Astrocyte of the spinal cord (primary cell): ENCODE results near the gene KRTAP4-11.
"Not testable (repeated sequence)": the region's sequence is repeated elsewhere in the genome, so short reads cannot be mapped to it uniquely, and the experiment has no call there.

Source experiments
- DNase-seq: peaks from one replicate; pipeline ENCODE4 v3.0.0; 2011; ENCODE audit warnings: low read depth, low spot score
- H3K4me3 ChIP-seq: 2 replicates; pipeline ENCODE4 v1.5.1; 2011; ENCODE audit warnings: low read depth, mild to moderate bottlenecking, low read length, moderate library complexity
- in situ Hi-C: cut with HindIII; loops from 2 replicates; pipeline ENCODE4 v1.10.0; 2017; ENCODE audit warnings: low sequenced_read_pairs
- TF ChIP-seq, protein P1 (sequence below): IDR thresholded peaks from 2 replicates; pipeline ENCODE4 v1.5.1; 2012; ENCODE audit warnings: low read depth, mild to moderate bottlenecking, low read length, inconsistent platforms

KRTAP4-11 gene

DNA sequence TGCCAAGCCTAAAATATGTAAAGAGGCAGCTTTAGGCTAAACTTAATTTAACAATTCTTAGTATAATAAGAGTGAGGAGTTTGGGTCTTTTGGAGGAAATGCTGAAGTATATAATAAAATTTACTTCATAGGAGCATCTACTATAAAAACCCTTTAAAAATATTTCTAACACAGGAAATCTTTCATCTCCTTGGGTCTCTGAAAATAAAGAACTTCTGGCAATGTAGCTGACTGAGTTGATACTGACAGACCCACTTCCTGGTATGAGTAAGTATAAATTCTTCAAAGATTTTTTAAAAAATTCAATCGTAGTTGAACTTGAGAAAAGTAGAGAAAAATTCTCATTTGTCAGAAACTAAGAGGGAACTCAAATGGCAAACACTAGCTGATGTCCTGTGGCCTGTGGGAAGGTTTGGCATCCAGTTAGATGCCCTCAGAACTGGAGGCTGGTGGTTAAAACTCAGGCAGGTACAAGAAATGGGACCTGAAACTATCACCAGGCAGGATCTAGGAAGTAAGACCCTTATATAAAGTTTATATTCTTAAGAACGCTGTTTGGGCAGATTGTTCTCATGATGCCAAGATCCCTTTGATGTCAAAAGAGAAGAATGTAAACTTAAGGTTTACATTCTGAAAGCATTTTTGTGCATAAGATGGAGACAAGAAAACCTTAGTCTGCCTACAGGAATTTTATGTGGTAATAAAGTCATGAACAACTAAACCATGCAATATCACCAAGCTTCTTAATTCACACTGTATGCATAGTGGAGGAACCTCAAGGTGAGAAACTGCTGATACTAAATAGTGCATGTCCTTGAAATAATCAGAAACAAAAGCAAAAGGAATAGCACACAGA is 15.9 kb upstream of the KRTAP4-11 start:
- H3K4me3 ChIP-seq: no peak overlapping the region
- in situ Hi-C loops: no loop called here
- TF ChIP-seq, protein P1, sequence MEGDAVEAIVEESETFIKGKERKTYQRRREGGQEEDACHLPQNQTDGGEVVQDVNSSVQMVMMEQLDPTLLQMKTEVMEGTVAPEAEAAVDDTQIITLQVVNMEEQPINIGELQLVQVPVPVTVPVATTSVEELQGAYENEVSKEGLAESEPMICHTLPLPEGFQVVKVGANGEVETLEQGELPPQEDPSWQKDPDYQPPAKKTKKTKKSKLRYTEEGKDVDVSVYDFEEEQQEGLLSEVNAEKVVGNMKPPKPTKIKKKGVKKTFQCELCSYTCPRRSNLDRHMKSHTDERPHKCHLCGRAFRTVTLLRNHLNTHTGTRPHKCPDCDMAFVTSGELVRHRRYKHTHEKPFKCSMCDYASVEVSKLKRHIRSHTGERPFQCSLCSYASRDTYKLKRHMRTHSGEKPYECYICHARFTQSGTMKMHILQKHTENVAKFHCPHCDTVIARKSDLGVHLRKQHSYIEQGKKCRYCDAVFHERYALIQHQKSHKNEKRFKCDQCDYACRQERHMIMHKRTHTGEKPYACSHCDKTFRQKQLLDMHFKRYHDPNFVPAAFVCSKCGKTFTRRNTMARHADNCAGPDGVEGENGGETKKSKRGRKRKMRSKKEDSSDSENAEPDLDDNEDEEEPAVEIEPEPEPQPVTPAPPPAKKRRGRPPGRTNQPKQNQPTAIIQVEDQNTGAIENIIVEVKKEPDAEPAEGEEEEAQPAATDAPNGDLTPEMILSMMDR: no peak
- DNase-seq: no peak

- in situ Hi-C loops: no loop called here
- DNase-seq: no peak
- no peak overlapping the region for H3K4me3 ChIP-seq
- TF ChIP-seq, protein P1: no peak
These were observed 13.8 kb upstream of the KRTAP4-11 start for GRCh38 chr17:41131979-41132378.

DNA sequence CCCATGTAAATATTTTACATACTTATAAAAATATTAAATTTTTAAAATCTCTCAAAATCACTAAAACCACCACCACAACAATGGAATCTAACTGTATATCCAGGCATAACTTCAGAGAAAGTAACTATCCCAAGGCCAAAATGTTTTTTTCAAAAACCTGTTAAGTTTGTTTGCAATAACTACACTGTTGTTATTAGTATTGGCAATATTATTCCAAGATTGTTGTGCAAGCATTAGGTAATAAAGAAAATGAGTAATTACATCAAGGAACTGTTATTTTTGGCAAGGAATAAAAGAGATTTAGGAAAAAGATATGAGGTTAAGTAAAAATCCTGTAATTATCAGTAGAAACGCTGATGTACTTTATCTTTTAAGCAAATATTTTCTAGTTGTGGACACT is 9.2 kb upstream of the KRTAP4-11 start:
- DNase-seq: no peak
- TF ChIP-seq, protein P1: no peak
- H3K4me3 ChIP-seq: no peak overlapping the region
- in situ Hi-C loops: no loop called here

- TF ChIP-seq, protein P1: no peak
These were observed 8.2 kb upstream of the KRTAP4-11 start for GRCh38 chr17:41126412-41126811.

GRCh38 chr17:41125064-41125463 is 6.9 kb upstream of the KRTAP4-11 start:
- in situ Hi-C loops: no loop called here
- no peak overlapping the region for H3K4me3 ChIP-seq
- TF ChIP-seq, protein P1: no peak
- DNase-seq: no peak

More at GRCh38 chr17:41126412-41126811, 8.2 kb upstream of the KRTAP4-11 start:
- no peak for DNase-seq
- H3K4me3 ChIP-seq: no peak overlapping the region
- in situ Hi-C loops: no loop called here

DNA sequence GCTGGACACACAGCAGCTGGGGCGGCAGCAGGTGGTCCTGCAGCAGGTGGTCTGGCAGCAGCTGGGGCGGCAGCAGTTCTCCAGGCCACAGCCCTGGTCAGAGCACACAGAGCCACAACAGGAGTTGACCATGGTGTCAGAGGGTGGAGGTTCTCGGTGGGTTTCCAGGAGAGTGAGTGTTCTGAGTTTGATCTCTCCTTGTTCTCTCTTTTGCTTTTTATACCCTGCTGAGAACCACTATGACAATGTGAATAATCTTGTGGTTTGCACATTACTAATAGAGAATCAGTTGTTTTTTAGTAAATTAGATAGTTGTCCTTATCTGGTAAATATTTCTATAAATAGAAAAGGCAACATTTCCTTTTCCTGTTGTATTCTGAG is 5.8 kb upstream of the KRTAP4-11 start, which contains the start of gene KRTAP4-12:
Gene KRTAP4-12 (minus strand): TSS at position 192 of the 381 bp plus-strand sequence. CDS start 60 bp downstream, at position 132.
- DNase-seq, in situ Hi-C loops, H3K4me3 ChIP-seq: not testable (repeated sequence)

- DNase-seq, H3K4me3 ChIP-seq, in situ Hi-C loops: not testable (repeated sequence)
These were observed 5.3 kb upstream of the KRTAP4-11 start for GRCh38 chr17:41123292-41123990.
